Vagina (tissue), 2 donors: ENCODE measurements around the gene VPS4B. TPM values are rescaled to one million over a fixed set of nuclear protein-coding genes. Genes with fewer than 3 reads are reported as not detected.
A peak's percentile ranks its signal among the peaks of the same experiment; 100 is the strongest.

Source experiments
- DNase-seq, 2 donors: peaks; one replicate each; pipeline ENCODE4 v3.0.0-alpha.2; 2017; ENCODE audit errors: extremely low spot score in 2 of 2
- H3K27ac ChIP-seq: fragments of 200-600 bp; sonication (generic); one replicate; pipeline ENCODE4 v1.5.1; 2019
- H3K27me3 ChIP-seq: fragments of 200-600 bp; sonication (generic); one replicate; pipeline ENCODE4 v1.5.1; 2019
- H3K36me3 ChIP-seq, 2 donors: fragments of 200-600 bp; sonication (generic); one replicate each; pipeline ENCODE4 v1.5.1; 2017 to 2019
- H3K4me1 ChIP-seq: fragments of 200-600 bp; sonication (generic); one replicate; pipeline ENCODE4 v1.5.1; 2019
- H3K4me3 ChIP-seq, 2 donors: fragments of 200-600 bp; sonication (generic); 1 replicate in 1 of 2; 2 replicates in 1 of 2; pipeline ENCODE4 v1.5.1; 2016 to 2019
- H3K9me3 ChIP-seq: fragments of 200-600 bp; sonication (generic); one replicate; pipeline ENCODE4 v1.5.1; 2019
- CTCF ChIP-seq, 3 experiments: fragments of 450-650 bp in 2 of 3; fragments of 200-600 bp in 1 of 3; sonication (generic) in 1 of 3; IDR thresholded peaks; one replicate each; pipeline ENCODE4 v1.5.1; 2017 to 2019; ENCODE audit warnings: antibody characterized with exemption in 3 of 3, mild to moderate bottlenecking in 2 of 3, moderate library complexity in 2 of 3
- POLR2A ChIP-seq, 2 donors: fragments of 450-650 bp; IDR thresholded peaks; one replicate each; pipeline ENCODE4 v1.6.1; 2017; ENCODE audit warnings: antibody characterized with exemption in 2 of 2, mild to moderate bottlenecking in 2 of 2, moderate library complexity in 2 of 2
- POLR2AphosphoS5 ChIP-seq, 2 donors: sonication (generic); formaldehyde crosslinking; IDR thresholded peaks; one replicate each; pipeline ENCODE4 v1.9.0; 2017; ENCODE audit warnings: antibody characterized with exemption in 2 of 2, mild to moderate bottlenecking in 2 of 2, low read depth in 1 of 2; ENCODE audit not compliant: insufficient read depth in 1 of 2
- intact Hi-C: fragments of 100-400 bp; cut with DNase I; formaldehyde crosslinking; loops from one replicate; pipeline ENCODE4 v1.15.1; 2023
- total RNA-seq: library from RNA; depleted of rRNA; stranded (reverse); fragments of >200 nt; gene quantifications from one replicate; pipeline ENCODE4 v1.2.3, GENCODE V29; 2016

VPS4B gene
- total RNA-seq, 1 donor from 2014 or later: 30.7 TPM

GRCh38 chr18:63346031-63346430 is 76.2 kb downstream of the VPS4B start:
- no peak for TF ChIP-seq POLR2A (IDR thresholded peaks at IDR 0.05)
- no peak for TF ChIP-seq CTCF (IDR thresholded peaks at IDR 0.05)
- no peak for TF ChIP-seq POLR2AphosphoS5 (IDR thresholded peaks at IDR 0.05; ENCODE audit: insufficient read depth in 1 of 2, low read depth in 1 of 2)
- H3K4me3 ChIP-seq: no peak overlapping the region
- intact Hi-C loops: no loop called here
- no peaks in the 10 kb centered on the region for H3K9me3 ChIP-seq
- peaks cover 0 to 56% of the 10 kb centered on the region in 2 donors for H3K36me3 ChIP-seq
- H3K27ac ChIP-seq: peak overlapping the region; percentile 73
- no peak for DNase-seq
- peaks cover 30% of the 10 kb centered on the region for H3K4me1 ChIP-seq
- no peaks in the 10 kb centered on the region for H3K27me3 ChIP-seq

- DNase-seq: no peak
- intact Hi-C loops: no loop called here
- TF ChIP-seq POLR2AphosphoS5 (IDR thresholded peaks at IDR 0.05; ENCODE audit: insufficient read depth in 1 of 2, low read depth in 1 of 2) (no peak), CTCF (IDR thresholded peaks at IDR 0.05) (no peak), POLR2A (IDR thresholded peaks at IDR 0.05) (no peak)
- peaks cover 30% of the 10 kb centered on the region for H3K4me1 ChIP-seq
- H3K36me3 ChIP-seq: peaks cover 0 to 45% of the 10 kb centered on the region in 2 donors
- no peaks in the 10 kb centered on the region for H3K9me3 ChIP-seq
- H3K27me3 ChIP-seq: no peaks in the 10 kb centered on the region
- no peak overlapping the region for H3K4me3 ChIP-seq
- H3K27ac ChIP-seq: no peak overlapping the region
Measured at GRCh38 chr18:63344918-63345317, 77.4 kb downstream of the VPS4B start.

GRCh38 chr18:63344263-63344662 is 78.0 kb downstream of the VPS4B start:
- peaks cover 0 to 40% of the 10 kb centered on the region in 2 donors for H3K36me3 ChIP-seq
- no peak for DNase-seq
- no peak for TF ChIP-seq CTCF (IDR thresholded peaks at IDR 0.05)
- no peak for TF ChIP-seq POLR2A (IDR thresholded peaks at IDR 0.05)
- TF ChIP-seq POLR2AphosphoS5 (IDR thresholded peaks at IDR 0.05; ENCODE audit: insufficient read depth in 1 of 2, low read depth in 1 of 2): no peak
- no peaks in the 10 kb centered on the region for H3K9me3 ChIP-seq
- H3K4me1 ChIP-seq: peaks cover 30% of the 10 kb centered on the region
- H3K27ac ChIP-seq: no peak overlapping the region
- intact Hi-C loops: no loop called here
- H3K27me3 ChIP-seq: no peaks in the 10 kb centered on the region
- no peak overlapping the region for H3K4me3 ChIP-seq

- TF ChIP-seq POLR2A (IDR thresholded peaks at IDR 0.05) (no peak), CTCF (IDR thresholded peaks at IDR 0.05) (peak in 1 of 3 experiments; percentile 24)
- no peak for DNase-seq
- no peak overlapping the region for H3K4me3 ChIP-seq
- H3K27me3 ChIP-seq: no peaks in the 10 kb centered on the region
- H3K4me1 ChIP-seq: peaks cover 29% of the 10 kb centered on the region
- H3K9me3 ChIP-seq: no peaks in the 10 kb centered on the region
- intact Hi-C loops: no loop called here
- H3K27ac ChIP-seq: no peak overlapping the region
- H3K36me3 ChIP-seq: peaks cover 0 to 52% of the 10 kb centered on the region in 2 donors
Measured at GRCh38 chr18:63342206-63342605, 80.1 kb downstream of the VPS4B start.

- Histone ChIP-seq H3K27ac (no peak overlapping the region), H3K4me1 (peaks cover 17% of the 10 kb centered on the region), H3K36me3 (peaks cover 0 to 51% of the 10 kb centered on the region in 2 donors), H3K27me3 (no peaks in the 10 kb centered on the region), H3K4me3 (no peak overlapping the region), H3K9me3 (no peaks in the 10 kb centered on the region)
- intact Hi-C loops: no loop called here
- no peak for DNase-seq
- no peak for TF ChIP-seq POLR2AphosphoS5 (IDR thresholded peaks at IDR 0.05; ENCODE audit: insufficient read depth in 1 of 2, low read depth in 1 of 2)
- TF ChIP-seq CTCF (IDR thresholded peaks at IDR 0.05): peak in 1 of 3 experiments; percentile 33
- no peak for TF ChIP-seq POLR2A (IDR thresholded peaks at IDR 0.05)
Measured at GRCh38 chr18:63339920-63340484, 82.3 kb downstream of the VPS4B start.
